GF-D8 (cell line): ENCODE results near the gene C11orf97.
"Not testable (repeated sequence)": the region's sequence is repeated elsewhere in the genome, so short reads cannot be mapped to it uniquely, and the experiment has no call there.

Experiments
- DNase-seq: peaks from one replicate; lab custom pipeline; 2025; lab: John Stamatoyannopoulos, UW

C11orf97 gene

GRCh38 chr11:94525546-94526324, 13.5 kb downstream of the C11orf97 start:
- peak; percentile 70 for DNase-seq

- DNase-seq: peak; percentile 64
Observed at GRCh38 chr11:94526645-94527438, 14.6 kb downstream of the C11orf97 start.

- DNase-seq: no peak
Observed at GRCh38 chr11:94528551-94528950, 16.3 kb downstream of the C11orf97 start.

- no peak for DNase-seq
Observed at GRCh38 chr11:94532211-94532610, 19.9 kb downstream of the C11orf97 start.

- DNase-seq: no peak
Observed at GRCh38 chr11:94533206-94533605, 20.9 kb downstream of the C11orf97 start.

- no peak for DNase-seq
Observed at GRCh38 chr11:94533696-94534630, 21.7 kb downstream of the C11orf97 start.

- DNase-seq: no peak
Observed at GRCh38 chr11:94536386-94536785, 24.1 kb downstream of the C11orf97 start.

GRCh38 chr11:94537031-94537600, 24.9 kb downstream of the C11orf97 start:
- DNase-seq: no peak

- no peak for DNase-seq
Observed at GRCh38 chr11:94539420-94539819, 27.2 kb downstream of the C11orf97 start.

- DNase-seq: peak; percentile 76
Observed at GRCh38 chr11:94543695-94544645, 31.7 kb downstream of the C11orf97 start, which contains the start of gene FUT4. Gene FUT4, plus strand, starts transcription at chr11:94543921. Its CDS starts 213 bp downstream, at chr11:94544134.

GRCh38 chr11:94544646-94545263, 32.5 kb downstream of the C11orf97 start:
- no peak for DNase-seq

GRCh38 chr11:94545264-94546161, 33.3 kb downstream of the C11orf97 start:
- DNase-seq: peak; percentile 48

- DNase-seq: no peak
Observed at GRCh38 chr11:94546162-94546470, 33.9 kb downstream of the C11orf97 start.

- DNase-seq: peak; percentile 11
Observed at GRCh38 chr11:94546886-94547285, 34.6 kb downstream of the C11orf97 start.

- peak; percentile 12 for DNase-seq
Observed at GRCh38 chr11:94549146-94549545, 36.9 kb downstream of the C11orf97 start.

GRCh38 chr11:94550513-94550912, 38.3 kb downstream of the C11orf97 start:
- peak; percentile 58 for DNase-seq

GRCh38 chr11:94553938-94554337, 41.7 kb downstream of the C11orf97 start:
- DNase-seq: no peak

- not testable (repeated sequence) for DNase-seq
Observed at GRCh38 chr11:94555752-94556329, 43.6 kb downstream of the C11orf97 start.

- no peak for DNase-seq
Observed at GRCh38 chr11:94557421-94557820, 45.2 kb downstream of the C11orf97 start.
